Neural cell (in vitro differentiated cells): ENCODE results near the gene RIC3. TPM values are rescaled to one million over a fixed set of nuclear protein-coding genes. Genes with fewer than 3 reads are reported as not detected.

Source experiments
- H2AFZ ChIP-seq: fragments of 200-600, 300-800 bp; sonication (generic), shearing (Covaris generic); 2 replicates; pipeline ENCODE4 v1.6.0; 2014; ENCODE audit warnings: low read depth, mild to moderate bottlenecking, antibody characterized with exemption, low read length, moderate library complexity
- H3F3A ChIP-seq: fragments of 200-600 bp; shearing (Covaris generic); 2 replicates; pipeline ENCODE4 v1.6.1; 2016; ENCODE audit warnings: mild to moderate bottlenecking, moderate library complexity, mixed read lengths, antibody characterized with exemption, low read length; ENCODE audit not compliant: insufficient read depth, poor library complexity, severe bottlenecking
- H3K27ac ChIP-seq: fragments of 200-600, 300-800 bp; sonication (generic), shearing (Covaris generic); 2 replicates; pipeline ENCODE4 v1.5.1; 2014; ENCODE audit warnings: mild to moderate bottlenecking, low read length, moderate library complexity
- H3K27me3 ChIP-seq: fragments of 300-800, 200-600 bp; sonication (generic), shearing (Covaris generic); 2 replicates; pipeline ENCODE4 v1.6.0; 2014; ENCODE audit warnings: mild to moderate bottlenecking, low read depth, low read length, moderate library complexity; ENCODE audit not compliant: insufficient read depth
- H3K36me3 ChIP-seq: fragments of 300-800, 200-600 bp; sonication (generic), shearing (Covaris generic); 2 replicates; pipeline ENCODE4 v1.5.1; 2014; ENCODE audit warnings: mild to moderate bottlenecking, antibody characterized with exemption, low read length, moderate library complexity; ENCODE audit not compliant: insufficient read depth
- H3K4me2 ChIP-seq: fragments of 300-800, 200-600 bp; sonication (generic), shearing (Covaris generic); 2 replicates; pipeline ENCODE4 v1.6.0; 2014; ENCODE audit warnings: mild to moderate bottlenecking, low read length
- H3K4me3 ChIP-seq: fragments of 300-800, 200-600 bp; sonication (generic), shearing (Covaris generic); 2 replicates; pipeline ENCODE4 v1.5.1; 2014; ENCODE audit warnings: mild to moderate bottlenecking, low read length, moderate library complexity
- H3K79me2 ChIP-seq: fragments of 200-600 bp; shearing (Covaris generic); replicated peaks from 2 replicates; pipeline ENCODE4 v1.6.0; 2014; ENCODE audit warnings: mild to moderate bottlenecking, low read length, moderate library complexity; ENCODE audit not compliant: insufficient read depth
- H3K9ac ChIP-seq: fragments of 300-800, 200-600 bp; sonication (generic), shearing (Covaris generic); 2 replicates; pipeline ENCODE4 v1.6.1; 2016; ENCODE audit warnings: mild to moderate bottlenecking, low read length, mixed read lengths
- H3K9me2 ChIP-seq: fragments of 200-600 bp; shearing (Covaris generic); 2 replicates; pipeline ENCODE4 v1.6.1; 2016; ENCODE audit warnings: mild to moderate bottlenecking, low read length, mixed read lengths; ENCODE audit not compliant: insufficient read depth
- H3K9me3 ChIP-seq: fragments of 200-600, 300-800 bp; sonication (generic), shearing (Covaris generic); 2 replicates; pipeline ENCODE4 v1.6.1; 2016; ENCODE audit warnings: mild to moderate bottlenecking, mixed run types, low read length, moderate library complexity, mixed read lengths
- H4K20me1 ChIP-seq: fragments of 200-600 bp; shearing (Covaris generic); 2 replicates; pipeline ENCODE4 v1.6.1; 2016; ENCODE audit warnings: mild to moderate bottlenecking, mixed run types; ENCODE audit not compliant: insufficient read depth
- EP300 ChIP-seq: fragments of 450-650 bp; conservative IDR thresholded peaks from 2 replicates; pipeline ENCODE4 v1.6.1; 2014; ENCODE audit warnings: antibody characterized with exemption, mild to moderate bottlenecking, moderate library complexity; ENCODE audit not compliant: poor library complexity, severe bottlenecking
- EZH2 ChIP-seq: fragments of 200-600, 300-800 bp; shearing (Covaris generic), sonication (generic); IDR thresholded peaks from 2 replicates; pipeline ENCODE4 v1.6.1; 2014; ENCODE audit warnings: antibody characterized with exemption, low read length, borderline replicate concordance, mild to moderate bottlenecking; ENCODE audit not compliant: insufficient read depth, poor library complexity, severe bottlenecking
- MXI1 ChIP-seq: fragments of 450-650 bp; conservative IDR thresholded peaks from 2 replicates; pipeline ENCODE4 v1.6.1; 2014; ENCODE audit warnings: antibody characterized with exemption, mild to moderate bottlenecking; ENCODE audit not compliant: poor library complexity, severe bottlenecking
- POLR2AphosphoS5 ChIP-seq: IDR thresholded peaks from 2 replicates; pipeline ENCODE4 v1.6.1; 2012
- RAD21 ChIP-seq: fragments of 450-650 bp; conservative IDR thresholded peaks from 2 replicates; pipeline ENCODE4 v1.6.1; 2014; ENCODE audit warnings: antibody characterized with exemption, mild to moderate bottlenecking, moderate library complexity
- REST ChIP-seq: IDR thresholded peaks from 2 replicates; pipeline ENCODE4 v1.6.1; 2012; ENCODE audit warnings: borderline replicate concordance
- SMC3 ChIP-seq: fragments of 450-650 bp; conservative IDR thresholded peaks from 2 replicates; pipeline ENCODE4 v1.6.1; 2014; ENCODE audit warnings: antibody characterized with exemption, mild to moderate bottlenecking, moderate library complexity; ENCODE audit not compliant: poor library complexity
- TAF1 ChIP-seq: IDR thresholded peaks from 2 replicates; pipeline ENCODE4 v1.6.1; 2012; ENCODE audit warnings: low read depth
- polyA plus RNA-seq: library from polyadenylated mRNA; depleted of rRNA; stranded (reverse); fragments of >200 nt; gene quantifications from 2 replicates; pipeline ENCODE4 v1.2.3, GENCODE V29; 2014
- TF ChIP-seq, protein P1 (sequence below): fragments of 450-650 bp; IDR thresholded peaks from 2 replicates; pipeline ENCODE4 v1.5.1; 2014; ENCODE audit warnings: antibody characterized with exemption, mild to moderate bottlenecking, moderate library complexity; ENCODE audit not compliant: poor library complexity, severe bottlenecking

RIC3 gene
- polyA plus RNA-seq, 1 donor from 2014 or later: 94.5 TPM

DNA sequence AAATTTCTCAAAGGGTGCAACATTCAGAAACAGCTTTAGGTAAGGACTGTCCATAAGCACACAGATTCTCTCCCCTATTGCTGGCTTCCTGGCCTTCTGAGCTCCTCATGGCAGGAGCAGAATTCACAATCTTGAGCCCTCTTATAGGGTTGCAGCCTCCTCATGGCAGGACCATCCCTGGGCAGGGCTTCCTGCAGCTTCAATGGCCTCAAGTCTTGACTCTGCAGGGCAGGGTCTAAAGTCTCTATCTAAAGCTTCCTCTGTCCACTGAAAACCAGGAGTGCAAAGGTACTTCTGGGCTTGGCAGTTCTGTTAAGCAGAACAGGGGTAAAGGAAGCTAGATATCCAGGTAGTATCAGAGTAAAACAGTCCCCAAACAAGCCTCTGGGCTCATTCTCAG lies 59.1 kb downstream of the RIC3 start:
- Histone ChIP-seq H4K20me1 (no peaks in the 10 kb centered on the region), H3K27me3 (no peaks in the 10 kb centered on the region), H3K9me3 (no peaks in the 10 kb centered on the region), H3K9ac (no peak overlapping the region), H3F3A (no peaks in the 10 kb centered on the region), H3K79me2 (no peaks in the 10 kb centered on the region), H2AFZ (no peak overlapping the region), H3K4me3 (no peak overlapping the region), H3K36me3 (no peaks in the 10 kb centered on the region), H3K4me2 (no peak overlapping the region), H3K9me2 (no peaks in the 10 kb centered on the region), H3K27ac (no peak overlapping the region)
- TF ChIP-seq SMC3 (no peak), TAF1 (no peak), REST (no peak), RAD21 (no peak), EZH2 (no peak), POLR2AphosphoS5 (no peak), EP300 (no peak), MXI1 (no peak)
- TF ChIP-seq, protein P1, sequence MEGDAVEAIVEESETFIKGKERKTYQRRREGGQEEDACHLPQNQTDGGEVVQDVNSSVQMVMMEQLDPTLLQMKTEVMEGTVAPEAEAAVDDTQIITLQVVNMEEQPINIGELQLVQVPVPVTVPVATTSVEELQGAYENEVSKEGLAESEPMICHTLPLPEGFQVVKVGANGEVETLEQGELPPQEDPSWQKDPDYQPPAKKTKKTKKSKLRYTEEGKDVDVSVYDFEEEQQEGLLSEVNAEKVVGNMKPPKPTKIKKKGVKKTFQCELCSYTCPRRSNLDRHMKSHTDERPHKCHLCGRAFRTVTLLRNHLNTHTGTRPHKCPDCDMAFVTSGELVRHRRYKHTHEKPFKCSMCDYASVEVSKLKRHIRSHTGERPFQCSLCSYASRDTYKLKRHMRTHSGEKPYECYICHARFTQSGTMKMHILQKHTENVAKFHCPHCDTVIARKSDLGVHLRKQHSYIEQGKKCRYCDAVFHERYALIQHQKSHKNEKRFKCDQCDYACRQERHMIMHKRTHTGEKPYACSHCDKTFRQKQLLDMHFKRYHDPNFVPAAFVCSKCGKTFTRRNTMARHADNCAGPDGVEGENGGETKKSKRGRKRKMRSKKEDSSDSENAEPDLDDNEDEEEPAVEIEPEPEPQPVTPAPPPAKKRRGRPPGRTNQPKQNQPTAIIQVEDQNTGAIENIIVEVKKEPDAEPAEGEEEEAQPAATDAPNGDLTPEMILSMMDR: no peak

GRCh38 chr11:8108421-8108820 lies 60.4 kb downstream of the RIC3 start:
- no peaks in the 10 kb centered on the region for H3F3A ChIP-seq
- TF ChIP-seq RAD21 (no peak), TAF1 (no peak), SMC3 (no peak), EZH2 (no peak), REST (no peak), EP300 (no peak), MXI1 (no peak), POLR2AphosphoS5 (no peak)
- TF ChIP-seq, protein P1: no peak
- no peak overlapping the region for H2AFZ ChIP-seq
- H3K4me2 ChIP-seq: no peak overlapping the region
- H3K4me3 ChIP-seq: no peak overlapping the region
- H3K9ac ChIP-seq: no peak overlapping the region
- no peaks in the 10 kb centered on the region for H3K9me3 ChIP-seq
- no peak overlapping the region for H3K27ac ChIP-seq
- no peaks in the 10 kb centered on the region for H4K20me1 ChIP-seq
- no peaks in the 10 kb centered on the region for H3K9me2 ChIP-seq
- peaks cover 5% of the 10 kb centered on the region for H3K36me3 ChIP-seq
- H3K79me2 ChIP-seq: no peaks in the 10 kb centered on the region
- H3K27me3 ChIP-seq: no peaks in the 10 kb centered on the region
